ENCODE data around the gene NPPA. TPM values are rescaled to one million over a fixed set of nuclear protein-coding genes. Genes with fewer than 3 reads are reported as not detected.

Gene NPPA
- total RNA-seq, 1 donor from 2014 or later = not detected

- Mint-ChIP-seq H3K27me3 (ENCODE audit: low read depth) (peaks cover 20% of the 10 kb centered on the region), H3K36me3 (no peaks in the 10 kb centered on the region), H3K4me1 (no peaks in the 10 kb centered on the region), H3K4me3 (no peak overlapping the region), H3K9me3 (no peaks in the 10 kb centered on the region), H3K27ac (no peak overlapping the region)
- TF ChIP-seq, protein P1, sequence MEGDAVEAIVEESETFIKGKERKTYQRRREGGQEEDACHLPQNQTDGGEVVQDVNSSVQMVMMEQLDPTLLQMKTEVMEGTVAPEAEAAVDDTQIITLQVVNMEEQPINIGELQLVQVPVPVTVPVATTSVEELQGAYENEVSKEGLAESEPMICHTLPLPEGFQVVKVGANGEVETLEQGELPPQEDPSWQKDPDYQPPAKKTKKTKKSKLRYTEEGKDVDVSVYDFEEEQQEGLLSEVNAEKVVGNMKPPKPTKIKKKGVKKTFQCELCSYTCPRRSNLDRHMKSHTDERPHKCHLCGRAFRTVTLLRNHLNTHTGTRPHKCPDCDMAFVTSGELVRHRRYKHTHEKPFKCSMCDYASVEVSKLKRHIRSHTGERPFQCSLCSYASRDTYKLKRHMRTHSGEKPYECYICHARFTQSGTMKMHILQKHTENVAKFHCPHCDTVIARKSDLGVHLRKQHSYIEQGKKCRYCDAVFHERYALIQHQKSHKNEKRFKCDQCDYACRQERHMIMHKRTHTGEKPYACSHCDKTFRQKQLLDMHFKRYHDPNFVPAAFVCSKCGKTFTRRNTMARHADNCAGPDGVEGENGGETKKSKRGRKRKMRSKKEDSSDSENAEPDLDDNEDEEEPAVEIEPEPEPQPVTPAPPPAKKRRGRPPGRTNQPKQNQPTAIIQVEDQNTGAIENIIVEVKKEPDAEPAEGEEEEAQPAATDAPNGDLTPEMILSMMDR (IDR thresholded peaks at IDR 0.05; ENCODE audit: unreplicated experiment) = no peak
- no peak for DNase-seq (ENCODE audit: low spot score in 2 of 2, unreplicated experiment in 2 of 2)
Measured at GRCh38 chr1:11872545-11872944, 25.0 kb upstream of the NPPA start.

DNA sequence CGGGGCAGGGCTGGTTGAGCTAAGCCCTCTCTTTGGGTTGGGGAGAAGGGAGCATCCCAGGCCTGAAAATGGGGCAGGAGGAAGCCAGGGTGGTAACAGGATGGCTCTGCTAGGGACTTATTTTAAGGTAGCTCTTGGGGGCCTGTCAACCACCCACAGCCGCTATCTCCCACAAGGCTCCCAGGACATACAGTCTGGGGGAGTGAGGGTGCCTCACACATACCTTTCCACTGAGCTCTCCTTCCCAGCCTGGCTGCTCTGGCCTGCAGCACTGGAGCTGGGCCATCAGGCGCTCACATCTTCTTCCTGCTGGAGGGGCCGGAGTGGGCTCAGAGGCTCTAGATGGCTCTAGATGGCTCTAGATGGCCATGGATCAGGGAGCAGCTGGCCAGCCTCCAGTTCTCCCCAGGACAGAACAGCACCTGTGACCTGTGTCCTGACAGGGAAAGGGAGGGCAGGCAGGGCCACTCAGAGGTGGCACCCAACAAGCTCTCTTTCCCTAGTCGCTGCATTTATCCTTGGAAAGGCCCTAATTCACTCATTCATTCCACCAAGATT lies 22.1 kb upstream of the NPPA start:
- no peak overlapping the region for H3K27ac Mint-ChIP-seq
- no peaks in the 10 kb centered on the region for H3K9me3 Mint-ChIP-seq
- no peak overlapping the region for H3K4me3 Mint-ChIP-seq
- TF ChIP-seq, protein P1 (IDR thresholded peaks at IDR 0.05; ENCODE audit: unreplicated experiment) = no peak
- no peaks in the 10 kb centered on the region for H3K4me1 Mint-ChIP-seq
- peaks cover 14% of the 10 kb centered on the region for H3K27me3 Mint-ChIP-seq (ENCODE audit: low read depth)
- no peak for DNase-seq (ENCODE audit: low spot score in 2 of 2, unreplicated experiment in 2 of 2)
- no peaks in the 10 kb centered on the region for H3K36me3 Mint-ChIP-seq

- Mint-ChIP-seq H3K27ac (no peak overlapping the region), H3K36me3 (no peaks in the 10 kb centered on the region), H3K27me3 (ENCODE audit: low read depth) (peaks cover 15% of the 10 kb centered on the region), H3K9me3 (no peaks in the 10 kb centered on the region), H3K4me1 (no peaks in the 10 kb centered on the region), H3K4me3 (no peak overlapping the region)
- TF ChIP-seq, protein P1 (IDR thresholded peaks at IDR 0.05; ENCODE audit: unreplicated experiment) = no peak
- no peak for DNase-seq (ENCODE audit: low spot score in 2 of 2, unreplicated experiment in 2 of 2)
Measured at GRCh38 chr1:11869104-11869503, 21.5 kb upstream of the NPPA start.

DNA sequence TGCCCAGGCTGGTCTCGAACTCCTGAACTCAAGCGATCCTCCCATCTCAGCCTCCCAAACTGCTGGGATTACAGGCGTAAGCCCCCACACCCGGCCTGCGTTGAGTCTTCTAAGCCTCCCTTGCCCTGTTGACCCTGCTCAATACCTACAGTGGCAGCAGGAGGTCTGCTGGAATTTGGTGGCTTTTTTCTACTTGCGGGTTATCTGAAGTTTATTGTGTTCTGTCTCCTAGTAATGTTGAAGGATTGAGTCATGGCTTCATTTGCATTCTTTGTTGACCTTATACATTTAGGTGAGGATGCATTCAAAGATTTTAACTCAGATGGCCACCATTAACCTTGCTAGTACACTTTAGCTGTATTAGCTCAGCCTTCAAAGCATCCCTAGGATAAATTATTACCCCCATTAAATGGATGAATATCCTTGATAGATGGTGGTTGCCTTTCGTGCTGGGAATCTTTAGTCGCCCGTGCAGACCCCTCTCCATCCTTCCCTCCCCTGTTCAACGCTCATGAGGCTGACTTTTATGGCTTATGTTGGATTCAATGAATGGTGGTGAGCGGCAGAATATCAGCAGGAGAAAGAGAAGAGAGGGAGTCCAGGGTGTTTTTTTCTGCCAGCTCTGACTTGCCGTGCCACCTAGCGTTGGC lies 20.9 kb upstream of the NPPA start:
- H3K4me3 Mint-ChIP-seq = no peak overlapping the region
- TF ChIP-seq, protein P1 (IDR thresholded peaks at IDR 0.05; ENCODE audit: unreplicated experiment) = no peak
- no peaks in the 10 kb centered on the region for H3K9me3 Mint-ChIP-seq
- peaks cover 12% of the 10 kb centered on the region for H3K27me3 Mint-ChIP-seq (ENCODE audit: low read depth)
- no peak for DNase-seq (ENCODE audit: low spot score in 2 of 2, unreplicated experiment in 2 of 2)
- H3K36me3 Mint-ChIP-seq = no peaks in the 10 kb centered on the region
- no peaks in the 10 kb centered on the region for H3K4me1 Mint-ChIP-seq
- H3K27ac Mint-ChIP-seq = no peak overlapping the region

- DNase-seq (ENCODE audit: low spot score in 2 of 2, unreplicated experiment in 2 of 2) = no peak
- Mint-ChIP-seq H3K27me3 (ENCODE audit: low read depth) (peaks cover 45% of the 10 kb centered on the region), H3K27ac (no peak overlapping the region), H3K9me3 (no peaks in the 10 kb centered on the region), H3K4me1 (peaks cover 4% of the 10 kb centered on the region), H3K36me3 (no peaks in the 10 kb centered on the region), H3K4me3 (no peak overlapping the region)
- TF ChIP-seq, protein P1 (IDR thresholded peaks at IDR 0.05; ENCODE audit: unreplicated experiment) = no peak
Measured at GRCh38 chr1:11862890-11863289, 15.3 kb upstream of the NPPA start.
